ENCODE data around the gene GRAMD2B.

GRAMD2B gene

DNA sequence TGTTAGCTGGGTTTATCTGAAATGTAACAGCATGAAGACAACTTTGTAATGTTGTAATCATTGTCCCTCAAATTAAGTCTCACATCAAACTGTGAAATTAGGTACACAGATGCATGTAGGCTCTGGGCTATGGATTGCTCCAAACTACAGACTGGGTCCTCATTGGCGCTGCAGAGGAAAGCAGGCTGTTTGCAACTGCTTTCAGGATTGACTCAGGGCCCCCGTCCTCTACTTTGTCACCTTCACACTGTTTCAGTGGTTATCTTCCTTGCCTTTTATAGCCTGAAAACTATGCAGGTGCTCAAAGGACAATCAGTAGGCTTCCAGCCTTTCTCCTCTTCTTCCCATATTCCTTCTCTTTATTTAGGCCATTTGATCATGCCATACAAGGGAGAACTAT is 18.0 kb downstream of the GRAMD2B start:
- no peak for DNase-seq
- Histone ChIP-seq H3K27me3 (replicated peaks; ENCODE audit: insufficient read depth, low read length) (no peaks in the 10 kb centered on the region), H3K9me2 (replicated peaks; ENCODE audit: insufficient read depth, low read length) (no peaks in the 10 kb centered on the region), H3K4me1 (ENCODE audit: low read length) (peaks cover 35% of the 10 kb centered on the region), H3F3A (ENCODE audit: insufficient read depth, low read length) (peaks cover 10% of the 10 kb centered on the region), H3K27ac (ENCODE audit: low read length) (peak overlapping the region; percentile 16; the same call in 1 of the 2 replicates), H3K9me3 (replicated peaks; ENCODE audit: insufficient read depth, low read length) (no peaks in the 10 kb centered on the region), H3K4me2 (ENCODE audit: low read depth, low read length) (peak overlapping the region; percentile 36; the same call in 1 of the 2 replicates), H3K4me3 (ENCODE audit: low read length) (no peak overlapping the region), H4K20me1 (ENCODE audit: insufficient read depth, low read length) (no peaks in the 10 kb centered on the region), H3K9ac (ENCODE audit: low read length) (no peak overlapping the region), H3K79me2 (ENCODE audit: low read length) (no peaks in the 10 kb centered on the region), H3K36me3 (replicated peaks; ENCODE audit: insufficient read depth, low read length) (no peaks in the 10 kb centered on the region), H2AFZ (ENCODE audit: low read length) (no peak overlapping the region)
- TF ChIP-seq, protein P1, sequence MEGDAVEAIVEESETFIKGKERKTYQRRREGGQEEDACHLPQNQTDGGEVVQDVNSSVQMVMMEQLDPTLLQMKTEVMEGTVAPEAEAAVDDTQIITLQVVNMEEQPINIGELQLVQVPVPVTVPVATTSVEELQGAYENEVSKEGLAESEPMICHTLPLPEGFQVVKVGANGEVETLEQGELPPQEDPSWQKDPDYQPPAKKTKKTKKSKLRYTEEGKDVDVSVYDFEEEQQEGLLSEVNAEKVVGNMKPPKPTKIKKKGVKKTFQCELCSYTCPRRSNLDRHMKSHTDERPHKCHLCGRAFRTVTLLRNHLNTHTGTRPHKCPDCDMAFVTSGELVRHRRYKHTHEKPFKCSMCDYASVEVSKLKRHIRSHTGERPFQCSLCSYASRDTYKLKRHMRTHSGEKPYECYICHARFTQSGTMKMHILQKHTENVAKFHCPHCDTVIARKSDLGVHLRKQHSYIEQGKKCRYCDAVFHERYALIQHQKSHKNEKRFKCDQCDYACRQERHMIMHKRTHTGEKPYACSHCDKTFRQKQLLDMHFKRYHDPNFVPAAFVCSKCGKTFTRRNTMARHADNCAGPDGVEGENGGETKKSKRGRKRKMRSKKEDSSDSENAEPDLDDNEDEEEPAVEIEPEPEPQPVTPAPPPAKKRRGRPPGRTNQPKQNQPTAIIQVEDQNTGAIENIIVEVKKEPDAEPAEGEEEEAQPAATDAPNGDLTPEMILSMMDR (IDR thresholded peaks at IDR 0.05; ENCODE audit: low read length) = no peak
- TF ChIP-seq EZH2phosphoT487 (IDR thresholded peaks at IDR 0.05; ENCODE audit: low read length) (no peak), EZH2 (optimal IDR thresholded peaks at IDR 0.05; ENCODE audit: low read depth, low read length) (no peak)

DNA sequence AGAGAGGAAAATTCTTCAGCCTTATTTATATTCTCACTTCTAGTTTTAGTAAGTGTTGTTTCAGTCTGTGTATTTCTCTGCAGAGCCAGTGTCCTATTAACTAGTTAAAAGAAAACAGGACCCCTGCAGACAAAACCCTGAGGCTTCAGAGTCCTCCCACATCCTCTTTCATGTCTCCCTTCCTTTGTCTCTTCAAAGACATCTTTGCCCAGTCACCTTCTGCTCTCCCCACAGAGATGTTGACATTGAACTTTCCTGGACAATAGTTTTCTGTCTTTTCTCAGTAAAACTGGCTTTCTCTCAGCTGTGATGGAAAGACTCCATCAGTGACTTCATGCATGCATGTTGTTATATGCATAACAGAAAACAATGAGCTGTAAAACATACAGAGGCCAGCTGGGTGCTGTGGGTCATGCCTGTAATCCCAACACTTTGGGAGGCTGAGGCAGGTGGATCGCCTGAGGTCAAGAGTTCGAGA is 20.2 kb downstream of the GRAMD2B start:
- Histone ChIP-seq H3K27me3 (replicated peaks; ENCODE audit: insufficient read depth, low read length) (no peaks in the 10 kb centered on the region), H3K9ac (ENCODE audit: low read length) (no peak overlapping the region), H3K4me2 (ENCODE audit: low read depth, low read length) (peak overlapping the region; percentile 38), H3K27ac (ENCODE audit: low read length) (peak overlapping the region; percentile 32; the same call in 1 of the 2 replicates), H3K4me3 (ENCODE audit: low read length) (no peak overlapping the region), H3K79me2 (ENCODE audit: low read length) (no peaks in the 10 kb centered on the region), H3K9me2 (replicated peaks; ENCODE audit: insufficient read depth, low read length) (no peaks in the 10 kb centered on the region), H3K4me1 (ENCODE audit: low read length) (peaks cover 39% of the 10 kb centered on the region), H2AFZ (ENCODE audit: low read length) (no peak overlapping the region), H3K36me3 (replicated peaks; ENCODE audit: insufficient read depth, low read length) (no peaks in the 10 kb centered on the region), H4K20me1 (ENCODE audit: insufficient read depth, low read length) (no peaks in the 10 kb centered on the region), H3F3A (ENCODE audit: insufficient read depth, low read length) (peaks cover 13% of the 10 kb centered on the region), H3K9me3 (replicated peaks; ENCODE audit: insufficient read depth, low read length) (no peaks in the 10 kb centered on the region)
- TF ChIP-seq EZH2phosphoT487 (IDR thresholded peaks at IDR 0.05; ENCODE audit: low read length) (no peak), EZH2 (optimal IDR thresholded peaks at IDR 0.05; ENCODE audit: low read depth, low read length) (no peak)
- TF ChIP-seq, protein P1 (IDR thresholded peaks at IDR 0.05; ENCODE audit: low read length) = no peak
- DNase-seq = peak; percentile 72

DNA sequence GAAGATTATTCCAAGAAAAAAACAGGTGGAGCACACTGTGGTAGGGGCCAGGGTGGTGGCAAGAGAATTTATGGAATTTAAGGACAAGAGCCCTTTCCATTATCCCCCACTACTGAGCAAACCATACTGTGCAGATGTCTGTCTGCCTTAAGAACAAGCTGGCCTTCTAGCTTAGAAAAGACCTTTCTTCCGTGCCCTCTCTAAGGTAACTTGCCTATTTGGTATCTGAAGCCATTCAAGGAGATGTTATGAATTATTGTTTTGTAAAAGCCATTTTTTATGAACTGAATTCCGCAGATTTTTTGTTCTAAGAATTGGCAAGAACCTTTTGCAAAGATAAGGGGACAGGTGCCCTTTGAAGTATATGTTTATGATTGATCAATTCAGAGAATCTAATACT is 20.9 kb downstream of the GRAMD2B start:
- H2AFZ ChIP-seq (ENCODE audit: low read length) = no peak overlapping the region
- H3K79me2 ChIP-seq (ENCODE audit: low read length) = no peaks in the 10 kb centered on the region
- H3K9me3 ChIP-seq (replicated peaks; ENCODE audit: insufficient read depth, low read length) = no peaks in the 10 kb centered on the region
- H3K9me2 ChIP-seq (replicated peaks; ENCODE audit: insufficient read depth, low read length) = no peaks in the 10 kb centered on the region
- H3K4me1 ChIP-seq (ENCODE audit: low read length) = peaks cover 46% of the 10 kb centered on the region
- no peaks in the 10 kb centered on the region for H3K27me3 ChIP-seq (replicated peaks; ENCODE audit: insufficient read depth, low read length)
- H3K27ac ChIP-seq (ENCODE audit: low read length) = peak overlapping the region; percentile 32; the same call in 1 of the 2 replicates
- no peak for DNase-seq
- H4K20me1 ChIP-seq (ENCODE audit: insufficient read depth, low read length) = no peaks in the 10 kb centered on the region
- H3K36me3 ChIP-seq (replicated peaks; ENCODE audit: insufficient read depth, low read length) = no peaks in the 10 kb centered on the region
- H3K4me3 ChIP-seq (ENCODE audit: low read length) = no peak overlapping the region
- H3K4me2 ChIP-seq (ENCODE audit: low read depth, low read length) = no peak overlapping the region
- H3F3A ChIP-seq (ENCODE audit: insufficient read depth, low read length) = peaks cover 18% of the 10 kb centered on the region
- no peak overlapping the region for H3K9ac ChIP-seq (ENCODE audit: low read length)
- TF ChIP-seq, protein P1 (IDR thresholded peaks at IDR 0.05; ENCODE audit: low read length) = no peak
- TF ChIP-seq EZH2phosphoT487 (IDR thresholded peaks at IDR 0.05; ENCODE audit: low read length) = no peak
- no peak for TF ChIP-seq EZH2 (optimal IDR thresholded peaks at IDR 0.05; ENCODE audit: low read depth, low read length)
